Measurements from ENCODE around the gene CC2D1B. TPM values are rescaled to one million over a fixed set of nuclear protein-coding genes. Genes with fewer than 3 reads are reported as not detected.
"Not testable (repeated sequence)": the region's sequence is repeated elsewhere in the genome, so short reads cannot be mapped to it uniquely, and the experiment has no call there.

CC2D1B gene
- total RNA-seq, 2 experiments from 2014 or later = 29.2 to 38.1 TPM

DNA sequence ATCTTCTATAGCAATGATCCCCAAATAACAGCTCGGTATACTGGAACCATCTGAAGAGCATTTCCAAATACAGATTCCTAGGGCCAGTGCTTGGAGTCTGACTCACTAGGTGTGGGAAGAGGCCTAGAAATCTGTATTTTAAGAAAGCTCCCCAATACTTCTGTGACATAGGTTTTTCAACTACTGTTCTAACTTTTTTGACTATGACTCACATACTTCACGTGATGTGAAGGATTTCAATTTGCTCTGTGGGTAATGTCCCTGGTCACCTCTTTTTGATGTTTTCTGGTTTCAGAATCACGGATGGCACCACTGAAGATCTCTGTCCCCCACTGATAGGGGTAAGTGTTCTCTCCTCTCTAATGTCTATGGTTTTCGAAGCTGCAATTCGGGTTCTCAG lies 27.2 kb upstream of the CC2D1B start:
- H3K4me1 ChIP-seq (ENCODE audit: insufficient read depth, low read length, poor library complexity, severe bottlenecking) = no peaks in the 10 kb centered on the region
- ChIA-PET CTCF (ENCODE audit: unreplicated experiment) (no interaction called here), POLR2A (no interaction called here)
- no peak for TF ChIP-seq EZH2phosphoT487 (IDR thresholded peaks at IDR 0.05; ENCODE audit: borderline replicate concordance, low read depth, low read length)
- TF ChIP-seq, protein P1, sequence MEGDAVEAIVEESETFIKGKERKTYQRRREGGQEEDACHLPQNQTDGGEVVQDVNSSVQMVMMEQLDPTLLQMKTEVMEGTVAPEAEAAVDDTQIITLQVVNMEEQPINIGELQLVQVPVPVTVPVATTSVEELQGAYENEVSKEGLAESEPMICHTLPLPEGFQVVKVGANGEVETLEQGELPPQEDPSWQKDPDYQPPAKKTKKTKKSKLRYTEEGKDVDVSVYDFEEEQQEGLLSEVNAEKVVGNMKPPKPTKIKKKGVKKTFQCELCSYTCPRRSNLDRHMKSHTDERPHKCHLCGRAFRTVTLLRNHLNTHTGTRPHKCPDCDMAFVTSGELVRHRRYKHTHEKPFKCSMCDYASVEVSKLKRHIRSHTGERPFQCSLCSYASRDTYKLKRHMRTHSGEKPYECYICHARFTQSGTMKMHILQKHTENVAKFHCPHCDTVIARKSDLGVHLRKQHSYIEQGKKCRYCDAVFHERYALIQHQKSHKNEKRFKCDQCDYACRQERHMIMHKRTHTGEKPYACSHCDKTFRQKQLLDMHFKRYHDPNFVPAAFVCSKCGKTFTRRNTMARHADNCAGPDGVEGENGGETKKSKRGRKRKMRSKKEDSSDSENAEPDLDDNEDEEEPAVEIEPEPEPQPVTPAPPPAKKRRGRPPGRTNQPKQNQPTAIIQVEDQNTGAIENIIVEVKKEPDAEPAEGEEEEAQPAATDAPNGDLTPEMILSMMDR (conservative IDR thresholded peaks at IDR 0.05; ENCODE audit: low read length) = no peak
- no peak overlapping the region for H3K4me3 ChIP-seq (ENCODE audit: low read depth, low read length, poor library complexity, severe bottlenecking)
- DNase-seq (ENCODE audit: low spot score) = no peak
- no peak overlapping the region for H3K27ac ChIP-seq (ENCODE audit: low read depth, low read length, poor library complexity, severe bottlenecking)
- no peak overlapping the region for H2AFZ ChIP-seq (ENCODE audit: low read length)
- H3K9me3 ChIP-seq (ENCODE audit: low read length) = no peaks in the 10 kb centered on the region
- no peaks in the 10 kb centered on the region for H3K9me2 ChIP-seq (ENCODE audit: insufficient read depth, low read length)
- H3K79me2 ChIP-seq (ENCODE audit: insufficient read depth, low read depth, low read length) = peaks cover 3% of the 10 kb centered on the region; the same call in 1 of the 2 replicates
- H3K36me3 ChIP-seq (ENCODE audit: insufficient read depth, low read length) = peaks cover 99% of the 10 kb centered on the region
- intact Hi-C loops (cut with micrococcal nuclease; ENCODE audit: unreplicated experiment) = no loop called here
- H4K20me1 ChIP-seq (ENCODE audit: insufficient read depth, low read length) = no peaks in the 10 kb centered on the region
- H3K4me2 ChIP-seq (ENCODE audit: low read length) = no peak overlapping the region
- BruUV-seq (replicated peaks) = no TSS peak

DNA sequence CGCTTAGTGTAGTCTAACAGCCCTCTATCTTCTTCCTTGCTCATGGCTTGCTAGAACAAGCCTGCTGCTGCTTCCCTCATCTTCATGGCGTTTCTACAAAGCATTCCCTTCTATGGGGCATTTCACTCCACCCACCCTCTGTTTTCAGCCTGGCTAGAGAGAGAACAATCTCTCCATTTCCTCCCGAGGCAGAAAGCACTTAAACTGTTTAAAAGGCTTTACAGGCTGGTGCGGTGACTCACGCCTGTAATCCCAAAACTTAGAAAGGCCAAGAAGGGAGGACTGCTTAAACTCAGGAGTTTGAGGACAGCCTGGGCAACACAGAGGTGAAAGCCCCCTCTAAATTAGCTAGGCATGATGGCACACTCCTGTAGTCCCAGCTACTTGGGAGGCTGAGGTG lies 20.5 kb upstream of the CC2D1B start:
- DNase-seq (ENCODE audit: low spot score) = no peak

DNA sequence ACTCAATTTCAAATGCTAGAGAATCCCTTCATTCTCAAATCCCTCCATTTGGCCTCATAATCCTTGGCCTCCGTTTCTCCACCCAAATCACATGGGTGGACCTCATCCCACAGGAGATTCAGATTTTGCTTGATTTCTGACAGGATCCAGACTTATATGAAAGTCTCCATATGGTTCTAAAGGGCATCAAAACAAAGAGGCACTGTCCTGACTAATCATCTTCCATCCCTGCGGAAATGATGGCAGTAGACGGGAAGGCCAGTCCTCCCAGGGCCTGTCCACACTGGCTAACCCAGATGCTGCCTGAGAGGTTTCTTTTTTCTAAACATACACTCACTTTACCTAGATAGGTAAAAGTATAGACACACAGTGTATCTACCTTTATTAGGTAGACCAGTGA lies 19.4 kb upstream of the CC2D1B start:
- H3K4me2 ChIP-seq (ENCODE audit: low read length) = no peak overlapping the region
- BruUV-seq (replicated peaks) = no TSS peak

More for the DNA sequence above, 20.5 kb upstream of the CC2D1B start:
- no peak overlapping the region for H3K4me2 ChIP-seq (ENCODE audit: low read length)
- no peaks in the 10 kb centered on the region for H3K9me3 ChIP-seq (ENCODE audit: low read length)
- intact Hi-C loops (cut with micrococcal nuclease; ENCODE audit: unreplicated experiment) = no loop called here
- no peaks in the 10 kb centered on the region for H3K4me1 ChIP-seq (ENCODE audit: insufficient read depth, low read length, poor library complexity, severe bottlenecking)
- H3K4me3 ChIP-seq (ENCODE audit: low read depth, low read length, poor library complexity, severe bottlenecking) = no peak overlapping the region
- H3K27ac ChIP-seq (ENCODE audit: low read depth, low read length, poor library complexity, severe bottlenecking) = no peak overlapping the region
- no TSS peak for BruUV-seq (replicated peaks)
- CTCF ChIA-PET (ENCODE audit: unreplicated experiment) = no interaction called here
- TF ChIP-seq EZH2phosphoT487 (IDR thresholded peaks at IDR 0.05; ENCODE audit: borderline replicate concordance, low read depth, low read length) = no peak
- TF ChIP-seq, protein P1 (conservative IDR thresholded peaks at IDR 0.05; ENCODE audit: low read length) = no peak
- H4K20me1 ChIP-seq (ENCODE audit: insufficient read depth, low read length) = no peaks in the 10 kb centered on the region
- H3K79me2 ChIP-seq (ENCODE audit: insufficient read depth, low read depth, low read length) = peaks cover 3% of the 10 kb centered on the region; the same call in 1 of the 2 replicates
- POLR2A ChIA-PET = no interaction called here
- H3K9me2 ChIP-seq (ENCODE audit: insufficient read depth, low read length) = no peaks in the 10 kb centered on the region
- H2AFZ ChIP-seq (ENCODE audit: low read length) = no peak overlapping the region
- H3K36me3 ChIP-seq (ENCODE audit: insufficient read depth, low read length) = peaks cover 99% of the 10 kb centered on the region

DNA sequence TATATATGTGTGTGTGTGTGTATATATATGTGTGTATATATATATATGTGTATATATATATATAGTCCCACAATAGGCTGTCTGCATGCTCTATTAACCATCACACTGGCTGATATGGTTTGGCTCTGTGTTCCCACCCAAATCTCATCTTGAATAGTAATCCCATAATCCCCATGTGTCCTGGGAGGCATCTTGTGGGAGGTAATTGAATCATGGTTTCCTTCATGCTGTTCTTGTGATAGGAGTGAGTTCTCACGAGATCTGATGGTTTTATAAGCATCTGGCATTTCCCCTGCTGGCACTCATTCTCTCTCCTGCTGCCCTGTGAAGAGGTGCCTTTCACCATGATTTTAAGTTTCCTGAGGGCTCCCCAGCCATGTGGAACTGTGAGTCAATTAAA lies 3.8 kb upstream of the CC2D1B start:
- H3K27ac ChIP-seq (ENCODE audit: low read depth, low read length, poor library complexity, severe bottlenecking); H4K20me1 ChIP-seq (ENCODE audit: insufficient read depth, low read length); H2AFZ ChIP-seq (ENCODE audit: low read length); intact Hi-C loops (cut with micrococcal nuclease; ENCODE audit: unreplicated experiment); H3K9me3 ChIP-seq (ENCODE audit: low read length); H3K4me1 ChIP-seq (ENCODE audit: insufficient read depth, low read length, poor library complexity, severe bottlenecking); CTCF ChIA-PET (ENCODE audit: unreplicated experiment); H3K79me2 ChIP-seq (ENCODE audit: insufficient read depth, low read depth, low read length); H3K4me3 ChIP-seq (ENCODE audit: low read depth, low read length, poor library complexity, severe bottlenecking); H3K9me2 ChIP-seq (ENCODE audit: insufficient read depth, low read length); BruUV-seq (replicated peaks); H3K4me2 ChIP-seq (ENCODE audit: low read length); DNase-seq (ENCODE audit: low spot score); POLR2A ChIA-PET: not testable (repeated sequence)
- H3K36me3 ChIP-seq (ENCODE audit: insufficient read depth, low read length) = peaks cover 43% of the 10 kb centered on the region

More for the DNA sequence above, 19.4 kb upstream of the CC2D1B start:
- no peak overlapping the region for H3K4me3 ChIP-seq (ENCODE audit: low read depth, low read length, poor library complexity, severe bottlenecking)
- no peak for TF ChIP-seq EZH2phosphoT487 (IDR thresholded peaks at IDR 0.05; ENCODE audit: borderline replicate concordance, low read depth, low read length)
- TF ChIP-seq, protein P1 (conservative IDR thresholded peaks at IDR 0.05; ENCODE audit: low read length) = no peak
- POLR2A ChIA-PET = no interaction called here
- H3K79me2 ChIP-seq (ENCODE audit: insufficient read depth, low read depth, low read length) = no peaks in the 10 kb centered on the region
- no peaks in the 10 kb centered on the region for H3K9me2 ChIP-seq (ENCODE audit: insufficient read depth, low read length)
- intact Hi-C loops (cut with micrococcal nuclease; ENCODE audit: unreplicated experiment) = no loop called here
- H4K20me1 ChIP-seq (ENCODE audit: insufficient read depth, low read length) = no peaks in the 10 kb centered on the region
- peaks cover 100% of the 10 kb centered on the region for H3K36me3 ChIP-seq (ENCODE audit: insufficient read depth, low read length)
- CTCF ChIA-PET (ENCODE audit: unreplicated experiment) = no interaction called here
- DNase-seq (ENCODE audit: low spot score) = no peak
- H2AFZ ChIP-seq (ENCODE audit: low read length) = no peak overlapping the region
- H3K27ac ChIP-seq (ENCODE audit: low read depth, low read length, poor library complexity, severe bottlenecking) = no peak overlapping the region
- H3K9me3 ChIP-seq (ENCODE audit: low read length) = no peaks in the 10 kb centered on the region
- H3K4me1 ChIP-seq (ENCODE audit: insufficient read depth, low read length, poor library complexity, severe bottlenecking) = no peaks in the 10 kb centered on the region
